ENCODE data around the gene FAM209B. TPM values are rescaled to one million over a fixed set of nuclear protein-coding genes. Genes with fewer than 3 reads are reported as not detected.
"Not testable (repeated sequence)": the region's sequence is repeated elsewhere in the genome, so short reads cannot be mapped to it uniquely, and the experiment has no call there.

Gene FAM209B, protein sequence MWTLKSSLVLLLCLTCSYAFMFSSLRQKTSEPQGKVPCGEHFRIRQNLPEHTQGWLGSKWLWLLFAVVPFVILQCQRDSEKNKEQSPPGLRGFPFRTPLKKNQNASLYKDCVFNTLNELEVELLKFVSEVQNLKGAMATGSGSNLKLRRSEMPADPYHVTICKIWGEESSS
- 0.27 TPM for polyA plus RNA-seq (ENCODE audit: insufficient read length)

- not testable (repeated sequence) for DNase-seq (ENCODE audit: low read depth)
These were observed at the start of gene FAM209B for GRCh38 chr20:56532946-56533345. Gene FAM209B (plus strand): TSS chr20:56533246. CDS start chr20:56533342, 96 bp downstream.

DNA sequence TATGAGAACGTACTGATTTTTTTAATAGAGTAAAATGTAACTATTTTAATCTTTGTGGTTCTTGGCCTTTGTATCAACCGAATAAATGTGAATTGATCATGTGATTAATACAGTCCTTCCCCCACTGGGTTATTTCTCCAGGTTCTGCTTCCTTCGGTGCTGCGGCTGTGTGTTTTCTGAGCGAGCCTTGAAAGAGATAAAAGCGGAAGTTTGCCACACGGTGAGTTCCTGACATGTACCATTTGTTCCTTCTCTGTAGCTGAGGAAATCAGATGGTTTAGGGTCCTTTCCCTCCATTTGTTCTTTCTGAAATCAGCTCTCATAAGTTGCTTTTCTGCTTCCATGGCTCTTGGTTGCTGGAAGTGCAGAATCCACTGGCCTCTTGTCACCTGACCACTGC lies 49.1 kb upstream of the FAM209B start:
- no peak for DNase-seq (ENCODE audit: low read depth)

GRCh38 chr20:56487216-56487615 lies 45.8 kb upstream of the FAM209B start:
- DNase-seq (ENCODE audit: low read depth), result no peak

DNA sequence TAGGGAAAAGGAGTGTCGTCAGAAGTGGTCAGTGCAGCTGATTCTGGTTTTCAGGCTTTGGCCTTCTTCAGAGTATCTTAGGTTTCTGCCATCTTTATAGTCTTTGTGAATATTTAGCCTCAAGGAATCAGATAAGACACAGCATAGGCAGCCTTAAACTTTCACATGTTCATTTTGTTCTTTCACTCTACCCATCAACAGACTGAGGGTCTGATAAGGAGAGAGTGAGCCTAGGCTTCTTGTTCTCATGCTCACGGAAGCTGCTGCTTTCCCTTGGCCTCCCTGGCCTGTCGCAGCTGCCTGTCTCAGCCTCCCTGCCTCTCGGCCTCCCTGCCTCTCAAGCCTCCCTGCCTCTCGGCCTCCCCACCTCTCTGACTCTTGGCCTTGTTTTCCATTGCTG lies 44.5 kb upstream of the FAM209B start:
- no peak for DNase-seq (ENCODE audit: low read depth)

DNA sequence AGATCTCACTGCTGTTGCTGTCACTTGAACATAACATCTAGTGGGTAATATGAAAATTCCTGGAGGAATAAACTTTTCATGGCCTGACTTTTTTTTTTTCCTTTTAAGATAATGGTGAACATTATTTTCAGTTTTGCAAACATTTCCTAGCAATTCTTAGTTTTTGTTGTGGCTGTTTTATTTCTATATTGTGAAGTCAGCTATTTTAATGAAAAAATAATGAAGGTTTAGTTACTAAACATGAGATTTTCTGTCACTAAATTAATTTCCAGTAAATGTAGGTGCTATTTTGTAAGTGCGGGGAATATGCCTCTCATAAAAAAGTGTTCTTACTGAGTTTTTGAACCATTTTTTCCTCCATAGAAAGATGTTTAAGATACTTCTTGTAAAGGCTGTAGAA lies 31.9 kb upstream of the FAM209B start:
- DNase-seq (ENCODE audit: low read depth), result no peak

DNA sequence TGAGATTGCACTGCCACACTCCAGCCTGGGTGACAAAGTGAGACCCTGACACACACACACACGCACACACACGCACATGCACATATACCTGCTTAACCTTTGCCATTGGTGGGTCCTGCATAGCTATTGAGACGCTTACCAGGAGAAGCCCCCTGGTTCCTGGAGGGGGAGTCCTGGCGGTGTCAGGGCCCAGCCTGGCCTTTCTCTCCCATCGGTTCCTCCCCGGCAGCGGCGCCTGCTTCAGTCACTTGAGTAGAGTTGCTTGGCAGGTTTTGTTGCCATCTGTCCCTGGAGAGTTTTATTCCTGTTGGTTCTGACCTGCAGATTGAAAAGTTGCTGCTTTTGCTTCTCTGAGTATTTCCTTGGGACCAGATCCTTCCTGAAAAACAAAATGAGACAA lies 29.1 kb upstream of the FAM209B start:
- no peak for DNase-seq (ENCODE audit: low read depth)

- no peak for DNase-seq (ENCODE audit: low read depth)
These were observed 28.6 kb upstream of the FAM209B start for GRCh38 chr20:56504373-56505005.

DNA sequence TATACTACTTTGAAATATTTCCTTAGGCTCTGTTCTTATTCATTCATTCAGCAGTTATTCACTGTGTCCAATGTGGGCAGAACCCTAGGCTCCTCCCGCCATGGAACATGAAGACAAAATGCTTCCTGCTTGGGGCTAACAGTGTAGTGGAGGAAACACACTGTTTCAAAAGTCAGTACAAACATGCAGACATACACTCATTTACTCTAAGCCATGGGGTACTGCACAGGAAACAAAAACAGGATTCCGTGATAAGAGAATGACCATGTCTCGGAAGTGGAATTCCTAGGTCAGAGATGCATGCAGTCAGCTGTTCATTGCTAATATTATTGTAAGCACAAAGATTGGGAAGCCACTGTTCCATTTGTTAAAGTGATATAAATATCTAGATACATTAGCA lies 26.9 kb upstream of the FAM209B start:
- no peak for DNase-seq (ENCODE audit: low read depth)

DNA sequence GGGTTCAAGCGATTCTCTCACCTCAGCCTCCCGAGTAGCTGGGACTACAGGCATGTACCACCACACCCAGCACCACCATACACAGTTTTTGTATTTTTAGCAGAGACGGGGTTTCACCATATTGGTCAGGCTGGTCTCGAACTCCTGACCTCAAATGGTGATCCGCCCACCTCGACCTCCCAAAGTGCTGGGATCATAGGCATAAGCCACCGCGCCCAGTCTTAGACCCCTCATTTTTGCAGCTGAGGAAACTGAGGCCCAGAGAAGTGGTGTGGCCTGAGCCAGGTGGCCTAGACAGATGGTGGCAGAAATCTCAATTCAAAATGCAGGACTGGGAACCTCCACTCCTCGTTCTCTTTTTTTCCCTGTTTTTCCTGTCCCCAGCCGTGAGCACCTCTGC lies 21.1 kb upstream of the FAM209B start:
- no peak for DNase-seq (ENCODE audit: low read depth)

DNA sequence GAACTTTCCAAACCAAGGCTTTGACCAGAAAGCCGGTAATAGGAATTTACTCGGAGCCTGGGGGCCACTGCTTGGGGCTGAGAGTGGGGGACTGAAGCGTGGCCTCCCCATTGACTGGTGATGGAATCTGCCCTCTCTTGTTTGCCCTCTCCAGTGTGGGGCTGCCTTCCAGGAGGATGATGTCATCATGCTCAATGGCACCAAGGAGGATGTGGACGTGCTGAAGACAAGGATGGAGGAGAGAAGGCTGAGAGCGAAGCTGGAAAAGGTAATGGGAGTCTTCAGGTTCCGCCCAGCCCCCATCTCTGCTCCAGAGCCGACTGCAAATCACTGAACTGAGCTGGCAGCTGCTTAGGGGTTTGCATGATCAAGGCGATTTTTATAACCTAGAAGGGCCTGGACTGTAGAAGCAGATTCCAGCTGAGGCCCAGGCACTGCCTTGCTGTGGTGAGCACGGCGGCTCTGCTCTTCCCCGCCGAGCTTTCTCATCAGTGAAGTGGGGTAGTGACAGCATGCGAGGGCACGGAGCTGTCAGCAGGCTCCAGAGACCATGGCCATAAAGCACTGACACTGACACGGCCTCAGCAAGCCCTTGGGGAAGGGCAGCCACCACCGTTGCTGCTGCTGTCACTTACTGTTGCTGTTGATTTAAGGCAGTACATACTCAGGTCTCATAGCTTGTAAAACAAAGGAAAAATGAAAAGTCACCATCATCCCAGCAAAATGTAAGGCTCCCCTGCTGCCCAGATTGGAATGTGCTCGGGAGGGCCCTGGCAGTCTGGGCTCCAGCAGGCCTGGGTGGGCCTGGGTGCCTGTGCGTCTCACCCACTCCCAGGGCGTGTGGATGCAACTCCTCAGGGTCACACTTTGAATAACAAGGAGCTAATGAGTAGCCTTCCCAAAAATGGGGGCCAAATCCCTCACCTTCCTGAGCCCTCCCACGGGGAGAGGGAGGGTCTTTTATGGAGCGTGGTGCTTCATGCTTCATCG lies 19.6 kb upstream of the FAM209B start:
- no peak for DNase-seq (ENCODE audit: low read depth)

GRCh38 chr20:56516631-56517030 lies 16.4 kb upstream of the FAM209B start:
- DNase-seq (ENCODE audit: low read depth), result no peak

GRCh38 chr20:56517211-56517610 lies 15.8 kb upstream of the FAM209B start:
- no peak for DNase-seq (ENCODE audit: low read depth)

DNA sequence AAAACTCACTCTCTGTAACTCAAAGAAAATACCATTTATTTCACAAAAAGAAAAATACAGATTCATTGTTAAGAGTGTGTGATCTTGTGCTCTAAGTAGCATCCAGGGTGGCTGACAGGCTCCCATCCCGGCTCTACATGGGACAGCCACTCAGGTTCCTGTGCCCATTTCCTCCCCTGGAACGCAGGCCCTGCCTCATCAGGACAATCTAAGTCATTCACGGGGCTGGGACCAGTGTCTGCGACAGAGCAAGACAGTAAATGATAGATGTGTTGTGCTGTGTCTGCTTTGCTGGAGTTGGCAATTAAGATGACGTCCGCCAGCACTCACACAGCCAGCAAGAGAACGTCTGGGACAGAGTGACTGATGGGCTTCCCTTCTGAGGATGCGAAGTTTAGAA lies 15.4 kb upstream of the FAM209B start:
- no peak for DNase-seq (ENCODE audit: low read depth)

DNA sequence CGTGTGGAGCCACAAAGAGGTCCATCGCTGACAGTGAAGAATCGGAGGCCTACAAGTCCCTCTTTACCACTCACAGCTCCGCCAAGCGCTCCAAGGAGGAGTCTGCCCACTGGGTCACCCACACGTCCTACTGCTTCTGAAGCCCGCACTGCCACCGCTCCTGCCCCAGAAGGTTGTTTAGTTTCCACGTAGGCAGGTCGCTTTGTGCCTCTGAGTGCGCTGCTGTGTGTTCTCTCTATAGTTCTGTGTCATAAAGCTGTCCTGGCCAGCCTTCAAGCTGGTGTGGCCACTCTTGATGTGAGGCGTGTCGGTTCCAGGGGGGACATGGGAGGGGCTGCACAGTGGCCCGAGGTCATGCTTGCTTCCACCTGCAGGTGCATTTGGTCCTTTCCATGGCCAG lies 14.9 kb upstream of the FAM209B start:
- no peak for DNase-seq (ENCODE audit: low read depth)

DNA sequence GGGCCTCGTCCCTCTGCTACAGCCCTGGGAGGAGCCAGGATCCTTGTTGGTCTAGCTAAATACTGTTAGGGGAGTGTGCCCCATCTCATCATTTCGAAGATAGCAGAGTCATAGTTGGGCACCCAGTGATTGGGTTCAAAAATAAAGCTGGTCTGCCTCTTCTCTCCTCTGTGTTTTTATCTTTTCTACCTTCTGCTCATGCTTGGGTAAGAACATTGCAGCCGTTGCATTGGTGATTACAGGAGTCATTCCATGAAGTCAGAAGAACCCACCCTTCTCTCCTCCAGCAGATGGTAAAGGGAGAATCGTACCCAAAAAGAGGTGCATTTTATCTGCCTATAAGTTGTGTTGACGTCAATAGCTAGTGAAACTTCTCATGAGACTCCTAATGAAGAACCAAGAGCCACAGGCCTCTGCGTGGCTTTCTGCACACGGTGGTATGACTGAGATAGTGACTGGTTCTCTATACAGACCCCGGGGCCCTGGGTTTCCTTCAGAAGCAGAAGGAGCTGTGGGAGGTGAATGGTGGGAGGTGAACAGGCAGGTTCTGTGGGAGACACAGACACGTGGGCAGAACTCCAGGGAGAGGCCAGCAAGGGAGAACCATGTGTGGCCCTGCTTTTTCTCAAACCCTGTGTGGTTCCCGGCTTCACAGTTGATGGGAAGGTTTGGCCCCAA lies 14.2 kb upstream of the FAM209B start:
- no peak for DNase-seq (ENCODE audit: low read depth)

- no peak for DNase-seq (ENCODE audit: low read depth)
These were observed 13.5 kb upstream of the FAM209B start for GRCh38 chr20:56519551-56519950.

- DNase-seq (ENCODE audit: low read depth), result no peak
These were observed 12.9 kb upstream of the FAM209B start for GRCh38 chr20:56520180-56520579.

GRCh38 chr20:56520746-56521354 lies 12.2 kb upstream of the FAM209B start:
- not testable (repeated sequence) for DNase-seq (ENCODE audit: low read depth)

DNA sequence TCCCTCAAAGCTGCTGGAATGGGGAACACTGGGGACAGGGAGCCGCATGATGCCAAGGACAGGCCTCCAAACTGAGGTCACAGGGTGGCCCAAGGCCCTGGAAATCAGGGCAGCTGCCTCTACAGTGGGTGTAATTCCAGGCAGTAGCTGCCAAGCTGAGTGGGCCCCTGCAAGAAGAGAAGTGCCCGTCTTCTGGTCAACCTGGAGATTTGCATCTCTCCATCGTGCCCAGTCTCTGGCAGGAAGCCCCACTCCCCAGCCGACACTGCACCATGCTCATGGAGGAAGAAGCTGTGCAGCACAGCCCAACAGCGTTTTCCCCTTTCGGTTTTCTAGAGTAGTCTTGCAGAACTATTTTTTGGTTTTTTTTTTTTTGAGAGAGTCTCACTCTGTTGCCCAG lies 10.7 kb upstream of the FAM209B start:
- no peak for DNase-seq (ENCODE audit: low read depth)

GRCh38 chr20:56524444-56524843 lies 8.6 kb upstream of the FAM209B start, which contains the start of gene FAM209A:
Gene FAM209A (plus strand): TSS chr20:56524744. CDS start chr20:56524809, 65 bp downstream.
- DNase-seq (ENCODE audit: low read depth), result not testable (repeated sequence)

DNA sequence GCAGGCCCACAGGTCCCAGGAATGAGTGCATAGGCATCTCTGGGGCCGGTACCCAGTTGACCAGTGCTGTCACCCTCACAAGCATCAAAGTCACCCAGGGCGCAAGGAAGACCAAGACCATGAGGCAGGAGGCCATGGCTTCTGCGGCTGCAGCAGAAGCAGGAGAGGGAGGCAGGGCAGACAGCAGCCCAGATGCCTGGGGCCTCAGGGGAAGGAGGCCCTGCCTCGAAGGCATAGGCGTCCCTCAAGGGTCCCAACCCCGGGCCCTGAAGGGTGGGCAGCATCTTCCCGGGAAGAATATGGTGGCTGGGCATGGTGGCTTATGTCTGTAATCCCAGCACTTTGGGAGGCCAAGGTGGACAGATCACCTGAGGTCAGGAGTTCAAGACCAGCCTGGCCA lies 5.5 kb upstream of the FAM209B start:
- no peak for DNase-seq (ENCODE audit: low read depth)
